Spleen (tissue), 11 donors: Measurements from ENCODE around the gene GRID2. TPM values are rescaled to one million over a fixed set of nuclear protein-coding genes. Genes with fewer than 3 reads are reported as not detected.

Experiments
- DNase-seq: peaks from one replicate; pipeline ENCODE4 v3.0.0-alpha.2; 2020
- H3K27ac ChIP-seq, 8 donors: fragments of 200-600 bp; sonication (generic) in 7 of 8; 1 replicate in 4 of 8; 2 replicates in 4 of 8; pipeline versions ENCODE4 v1.5.0 to v1.8.0; 2016 to 2021; ENCODE audit warnings: inconsistent platforms in 4 of 8, mild to moderate bottlenecking in 4 of 8, moderate library complexity in 1 of 8
- H3K27me3 ChIP-seq, 7 donors: fragments of 200-600 bp; sonication (generic) in 6 of 7; replicated peaks in 1 of 7; 1 replicate in 4 of 7; 2 replicates in 3 of 7; pipeline versions ENCODE4 v1.5.0 to v1.8.0; 2016 to 2021; ENCODE audit warnings: inconsistent platforms in 3 of 7, mild to moderate bottlenecking in 1 of 7
- H3K36me3 ChIP-seq, 6 donors: fragments of 200-600 bp; sonication (generic) in 5 of 6; 1 replicate in 4 of 6; 2 replicates in 2 of 6; pipeline versions ENCODE4 v1.5.0 to v1.8.0; 2016 to 2021; ENCODE audit warnings: inconsistent platforms in 2 of 6
- H3K4me1 ChIP-seq, 6 donors: fragments of 200-600 bp; sonication (generic) in 5 of 6; 1 replicate in 3 of 6; 2 replicates in 3 of 6; pipeline versions ENCODE4 v1.5.0 to v1.8.0; 2016 to 2021; ENCODE audit warnings: inconsistent platforms in 3 of 6
- H3K4me3 ChIP-seq, 8 donors: fragments of 200-600 bp; sonication (generic) in 7 of 8; 1 replicate in 4 of 8; 2 replicates in 4 of 8; pipeline versions ENCODE4 v1.5.0 to v1.8.0; 2016 to 2021; ENCODE audit warnings: inconsistent platforms in 4 of 8, mild to moderate bottlenecking in 4 of 8, moderate library complexity in 2 of 8
- H3K9me3 ChIP-seq, 8 donors: fragments of 200-600 bp; sonication (generic) in 7 of 8; 1 replicate in 4 of 8; 2 replicates in 4 of 8; pipeline versions ENCODE4 v1.5.0 to v1.8.0; 2016 to 2021; ENCODE audit warnings: inconsistent platforms in 4 of 8
- POLR2A ChIP-seq, 3 donors: fragments of 450-650 bp; IDR thresholded peaks; one replicate each; pipeline ENCODE4 v1.5.1; 2017; ENCODE audit warnings: antibody characterized with exemption in 3 of 3, mild to moderate bottlenecking in 1 of 3
- POLR2AphosphoS5 ChIP-seq, 3 donors: sonication (generic); formaldehyde crosslinking; IDR thresholded peaks; one replicate each; pipeline ENCODE4 v1.5.1; 2017; ENCODE audit warnings: antibody characterized with exemption in 3 of 3
- WGBS, 5 donors: extraction: QIAGEN DNeasy Blood & Tissue Kit in 3 of 5; methylation state at CpG; one replicate each; pipeline versions ENCODE4 v1.1.5 to v1.1.7; 2013 to 2018; 5-methylcytosine and 5-hydroxymethylcytosine counted together
- intact Hi-C: fragments of 100-400 bp; cut with DNase I; formaldehyde crosslinking; loops from one replicate; pipeline ENCODE4 v1.15.0; 2023; ENCODE audit warnings: low total_unique reads
- polyA plus RNA-seq, 3 donors: library from polyadenylated mRNA; stranded (reverse); fragments of 200-250 nt; gene quantifications; one replicate each; pipeline ENCODE4 v1.2.1, GENCODE V29; 2013
- total RNA-seq, 7 donors: library from RNA; depleted of rRNA in 3 of 7; stranded (reverse); fragments of >200 nt in 3 of 7; fragmentation: NEBNext Ultra II Directional in 4 of 7; extraction: Animal tissue kit (Norgen Biotek cat#: 25700) in 4 of 7; gene quantifications; one replicate each; pipeline versions ENCODE4 v1.1.0 to v1.2.1, GENCODE V29; 2016 to 2021
- TF ChIP-seq, protein P1 (sequence below), 11 experiments: fragments of 200-600 bp in 7 of 11; fragments of 450-650 bp in 4 of 11; sonication (generic) in 4 of 11; IDR thresholded peaks in 8 of 11; conservative IDR thresholded peaks in 3 of 11; 1 replicate in 7 of 11; 2 replicates in 4 of 11; pipeline versions ENCODE4 v1.4.0 to v1.8.0; 2016 to 2021; ENCODE audit warnings: antibody characterized with exemption in 11 of 11, inconsistent platforms in 4 of 11, mild to moderate bottlenecking in 1 of 11
- donor health status: healthy with polysubstance abuse.
- donor health status: DM: no; HTN: no; CAD: no; lungs with moderate emphysema.
- donor health status: DM: no; HTN: no; CAD: no.
- donor health status: Bipolar disorder and iron deficiency.
- donor health status: healthy.
- donor health status: DM: no; HTN: no; CAD: no.
- donor health status: DM: yes; HTN: yes; CAD: no.

The GRID2 gene
- total and polyA plus RNA-seq, 10 donors = 0.03 to 0.92 (median 0.22) TPM; not detected in 4

DNA sequence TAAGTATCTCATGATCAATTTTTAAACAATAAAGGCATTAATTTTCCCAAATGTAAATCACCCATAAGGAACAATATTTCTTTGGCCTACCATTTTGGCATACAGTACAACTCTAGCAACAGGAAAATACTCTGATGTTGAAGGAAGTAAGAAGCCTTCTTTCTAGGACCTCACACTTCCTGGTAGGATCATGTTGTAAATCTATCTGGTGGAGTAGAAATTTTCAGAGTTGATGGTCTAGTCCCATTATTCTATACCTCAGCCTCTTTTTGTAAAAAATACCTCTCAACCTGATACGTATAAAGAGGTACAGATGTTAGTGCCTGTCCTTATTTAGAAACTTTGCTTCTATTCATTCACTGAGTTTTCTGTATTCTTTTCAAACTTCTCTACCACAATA, 40.2 kb upstream of the GRID2 start:
- no peaks in the 10 kb centered on the region for H3K27me3 ChIP-seq
- intact Hi-C loops = no loop called here
- H3K36me3 ChIP-seq = no peaks in the 10 kb centered on the region
- 89 to 98% (median 92%) methylated on average over 1 of the region's 1 CpG for WGBS, 5 donors
- no peak overlapping the region for H3K27ac ChIP-seq
- H3K4me3 ChIP-seq = no peak overlapping the region
- no peaks in the 10 kb centered on the region for H3K9me3 ChIP-seq
- DNase-seq = no peak
- no peak for TF ChIP-seq POLR2A (IDR thresholded peaks at IDR 0.05)
- H3K4me1 ChIP-seq = no peaks in the 10 kb centered on the region

DNA sequence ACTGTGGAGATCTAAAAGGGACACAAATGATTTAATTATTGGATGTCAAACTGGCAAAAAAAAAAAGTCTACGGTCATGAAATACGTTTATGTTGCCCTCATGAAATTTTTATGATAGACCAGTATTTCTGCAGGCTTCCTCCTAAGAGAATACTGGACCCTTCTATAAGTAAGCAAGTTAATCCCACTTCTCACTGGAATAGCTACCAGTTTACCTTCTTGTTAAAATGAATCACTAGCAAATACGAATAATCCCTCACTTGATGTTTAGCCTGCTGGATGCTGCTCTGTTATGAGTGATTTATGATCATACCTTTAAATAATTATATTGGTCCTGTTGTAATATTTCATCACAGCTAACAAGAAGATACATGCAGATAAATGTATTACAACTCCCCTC, 39.6 kb upstream of the GRID2 start:
- Histone ChIP-seq H3K27me3 (no peaks in the 10 kb centered on the region), H3K9me3 (no peaks in the 10 kb centered on the region), H3K36me3 (no peaks in the 10 kb centered on the region), H3K4me1 (no peaks in the 10 kb centered on the region), H3K27ac (no peak overlapping the region), H3K4me3 (no peak overlapping the region)
- WGBS, 5 donors = 81 to 93% (median 87%) methylated on average over 3 of the region's 3 CpGs
- DNase-seq = no peak
- TF ChIP-seq POLR2AphosphoS5 (IDR thresholded peaks at IDR 0.05) = no peak
- TF ChIP-seq POLR2A (IDR thresholded peaks at IDR 0.05) = no peak
- TF ChIP-seq, protein P1, sequence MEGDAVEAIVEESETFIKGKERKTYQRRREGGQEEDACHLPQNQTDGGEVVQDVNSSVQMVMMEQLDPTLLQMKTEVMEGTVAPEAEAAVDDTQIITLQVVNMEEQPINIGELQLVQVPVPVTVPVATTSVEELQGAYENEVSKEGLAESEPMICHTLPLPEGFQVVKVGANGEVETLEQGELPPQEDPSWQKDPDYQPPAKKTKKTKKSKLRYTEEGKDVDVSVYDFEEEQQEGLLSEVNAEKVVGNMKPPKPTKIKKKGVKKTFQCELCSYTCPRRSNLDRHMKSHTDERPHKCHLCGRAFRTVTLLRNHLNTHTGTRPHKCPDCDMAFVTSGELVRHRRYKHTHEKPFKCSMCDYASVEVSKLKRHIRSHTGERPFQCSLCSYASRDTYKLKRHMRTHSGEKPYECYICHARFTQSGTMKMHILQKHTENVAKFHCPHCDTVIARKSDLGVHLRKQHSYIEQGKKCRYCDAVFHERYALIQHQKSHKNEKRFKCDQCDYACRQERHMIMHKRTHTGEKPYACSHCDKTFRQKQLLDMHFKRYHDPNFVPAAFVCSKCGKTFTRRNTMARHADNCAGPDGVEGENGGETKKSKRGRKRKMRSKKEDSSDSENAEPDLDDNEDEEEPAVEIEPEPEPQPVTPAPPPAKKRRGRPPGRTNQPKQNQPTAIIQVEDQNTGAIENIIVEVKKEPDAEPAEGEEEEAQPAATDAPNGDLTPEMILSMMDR (IDR thresholded peaks at IDR 0.05 in 8 of 11, conservative IDR thresholded peaks at IDR 0.05 in 3 of 11) = no peak
- intact Hi-C loops = no loop called here

DNA sequence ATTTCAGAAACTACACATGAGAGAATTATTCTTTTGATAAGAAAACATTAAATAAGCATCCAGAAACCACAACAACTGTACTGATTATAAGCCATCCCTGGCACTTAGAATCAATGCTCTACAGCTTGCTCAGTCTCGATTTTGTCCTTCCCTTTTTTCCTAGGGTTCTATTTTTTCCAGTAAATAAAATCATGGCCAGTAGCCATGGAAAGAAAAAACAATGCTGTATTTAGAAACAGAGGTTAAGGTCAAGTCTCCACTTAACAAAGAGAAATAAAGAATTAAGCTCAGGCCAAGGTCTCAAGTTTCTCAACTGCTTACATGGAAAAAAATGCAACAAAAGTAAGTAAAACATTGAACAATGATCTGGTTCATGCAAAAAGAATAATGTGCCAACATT, 38.7 kb upstream of the GRID2 start:
- Histone ChIP-seq H3K9me3 (no peaks in the 10 kb centered on the region), H3K36me3 (no peaks in the 10 kb centered on the region), H3K4me1 (no peaks in the 10 kb centered on the region), H3K27ac (no peak overlapping the region), H3K4me3 (no peak overlapping the region), H3K27me3 (no peaks in the 10 kb centered on the region)
- TF ChIP-seq POLR2A (IDR thresholded peaks at IDR 0.05) = no peak
- TF ChIP-seq, protein P1 (IDR thresholded peaks at IDR 0.05 in 8 of 11, conservative IDR thresholded peaks at IDR 0.05 in 3 of 11) = no peak
- no peak for TF ChIP-seq POLR2AphosphoS5 (IDR thresholded peaks at IDR 0.05)
- intact Hi-C loops = no loop called here
- DNase-seq = no peak
- 28 to 71% (median 43%) methylated on average over 1 of the region's 1 CpG for WGBS, 5 donors

DNA sequence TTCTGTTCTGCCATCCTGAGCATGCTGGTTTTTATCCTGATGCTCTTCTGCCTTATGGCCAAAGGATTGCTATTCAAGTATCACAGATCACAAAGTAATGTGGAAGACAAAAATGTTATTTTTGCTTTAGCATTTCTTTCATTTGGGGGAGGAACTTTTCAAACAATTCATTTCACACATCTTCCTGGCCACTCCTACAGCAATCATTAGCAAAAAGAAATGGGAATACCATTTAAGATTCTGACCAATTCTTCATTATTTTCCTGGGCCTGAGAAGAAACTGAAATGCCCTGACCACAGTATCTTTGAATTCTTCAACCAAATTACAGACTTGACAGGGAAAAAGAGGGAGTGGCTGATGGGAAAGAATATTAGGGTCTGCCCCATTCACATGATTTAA, 38.0 kb upstream of the GRID2 start:
- H3K4me3 ChIP-seq = no peak overlapping the region
- H3K27me3 ChIP-seq = no peaks in the 10 kb centered on the region
- no peak for DNase-seq
- H3K36me3 ChIP-seq = no peaks in the 10 kb centered on the region
- H3K9me3 ChIP-seq = no peaks in the 10 kb centered on the region
- TF ChIP-seq, protein P1 (IDR thresholded peaks at IDR 0.05 in 8 of 11, conservative IDR thresholded peaks at IDR 0.05 in 3 of 11) = no peak
- TF ChIP-seq POLR2AphosphoS5 (IDR thresholded peaks at IDR 0.05) = no peak
- no peak for TF ChIP-seq POLR2A (IDR thresholded peaks at IDR 0.05)
- H3K27ac ChIP-seq = no peak overlapping the region
- intact Hi-C loops = no loop called here
- H3K4me1 ChIP-seq = no peaks in the 10 kb centered on the region

DNA sequence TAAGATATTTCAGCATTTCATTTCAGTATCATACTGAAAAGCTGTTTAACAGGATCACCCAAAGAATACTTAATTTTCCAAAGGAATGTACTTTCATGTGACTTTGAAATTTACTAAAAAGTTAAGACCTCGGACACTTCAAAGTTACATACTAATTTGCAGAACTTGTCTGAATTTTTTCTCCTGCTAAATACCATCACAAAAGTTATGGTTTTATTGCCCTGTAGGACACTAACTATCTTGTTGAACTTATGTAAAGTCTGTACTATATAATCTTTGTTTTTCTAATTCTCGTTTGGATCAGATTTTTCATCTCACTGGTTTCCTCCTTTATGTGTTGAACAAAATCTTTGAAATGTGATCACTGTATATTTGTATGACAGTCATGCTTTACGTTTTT, 37.2 kb upstream of the GRID2 start:
- intact Hi-C loops = no loop called here
- no peak for DNase-seq

More for the DNA sequence above, 37.2 kb upstream of the GRID2 start:
- no peak overlapping the region for H3K27ac ChIP-seq
- 72 to 84% (median 74%) methylated on average over 3 of the region's 3 CpGs for WGBS, 5 donors
- TF ChIP-seq, protein P1 (IDR thresholded peaks at IDR 0.05 in 8 of 11, conservative IDR thresholded peaks at IDR 0.05 in 3 of 11) = no peak
- TF ChIP-seq POLR2A (IDR thresholded peaks at IDR 0.05) = no peak
- H3K4me3 ChIP-seq = no peak overlapping the region
- no peaks in the 10 kb centered on the region for H3K4me1 ChIP-seq
- H3K27me3 ChIP-seq = no peaks in the 10 kb centered on the region
- H3K36me3 ChIP-seq = no peaks in the 10 kb centered on the region
- H3K9me3 ChIP-seq = no peaks in the 10 kb centered on the region
